NOMO-1 treated with DMSO at 0.1 percent for 48 hours (cell line): Measurements from ENCODE around the gene RPL31.
"Not testable (repeated sequence)": the region's sequence is repeated elsewhere in the genome, so short reads cannot be mapped to it uniquely, and the experiment has no call there.

Source experiments
- DNase-seq: peaks from one replicate; lab custom pipeline; 2025; ENCODE audit not compliant: unreplicated experiment; lab: John Stamatoyannopoulos, UW

Gene RPL31

GRCh38 chr2:101023327-101024107, 21.4 kb downstream of the RPL31 start:
- no peak for DNase-seq

DNA sequence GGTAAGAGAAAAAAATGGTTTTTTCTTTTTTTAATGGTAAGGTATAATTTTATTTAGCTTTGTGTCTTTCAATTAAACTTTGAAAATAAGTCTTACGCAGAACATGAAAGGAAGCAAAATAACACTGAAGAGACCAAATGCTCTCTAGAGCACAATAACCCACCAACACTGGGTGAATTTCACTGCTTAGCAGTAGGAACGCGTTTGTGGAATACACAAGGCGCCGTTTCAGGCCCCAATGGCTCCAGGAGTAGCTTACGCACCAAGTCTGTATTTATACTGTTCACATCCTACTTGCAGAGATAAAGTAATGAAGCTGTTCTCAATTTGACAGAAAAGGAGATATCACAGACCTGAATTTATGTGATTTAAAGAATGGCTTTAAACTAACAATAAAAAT, 23.5 kb downstream of the RPL31 start:
- no peak for DNase-seq

GRCh38 chr2:101026253-101026701, 24.2 kb downstream of the RPL31 start:
- DNase-seq: no peak

- DNase-seq: no peak
These were observed 24.9 kb downstream of the RPL31 start for GRCh38 chr2:101026923-101027469.

DNA sequence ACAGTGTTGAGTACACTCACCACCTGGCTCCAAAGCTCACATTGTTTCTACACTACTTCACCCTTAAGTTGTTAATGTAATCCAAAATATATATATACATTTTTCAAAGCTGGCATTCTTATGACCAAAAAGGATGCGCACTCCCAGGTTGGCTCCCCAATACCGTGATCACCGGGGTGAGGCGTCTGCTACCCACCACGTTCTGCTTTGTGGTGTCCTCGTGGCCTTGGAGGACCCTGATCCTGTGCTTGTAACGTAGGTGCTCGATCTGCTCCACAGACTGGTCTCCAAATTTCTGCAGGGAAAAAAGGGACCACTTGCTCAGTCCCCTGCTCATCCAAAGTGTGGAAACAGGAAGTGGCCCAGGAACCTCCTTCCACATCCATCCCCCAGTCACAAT, 25.8 kb downstream of the RPL31 start:
- DNase-seq: no peak

- DNase-seq: peak; percentile 71
These were observed 28.9 kb downstream of the RPL31 start for GRCh38 chr2:101030866-101031554.

- DNase-seq: no peak
These were observed 30.1 kb downstream of the RPL31 start for GRCh38 chr2:101032084-101032776.

- DNase-seq: peak; percentile 30
These were observed 34.5 kb downstream of the RPL31 start for GRCh38 chr2:101036562-101036961.

GRCh38 chr2:101037161-101037755, 35.2 kb downstream of the RPL31 start:
- DNase-seq: no peak

- peak; percentile 91 for DNase-seq
These were observed 36.6 kb downstream of the RPL31 start for GRCh38 chr2:101038455-101039255.

- no peak for DNase-seq
These were observed 38.0 kb downstream of the RPL31 start for GRCh38 chr2:101040072-101040471.

GRCh38 chr2:101040761-101041160, 38.7 kb downstream of the RPL31 start:
- peak; percentile 16 for DNase-seq

GRCh38 chr2:101041413-101041812, 39.3 kb downstream of the RPL31 start:
- peak; percentile 87 for DNase-seq

- DNase-seq: no peak
These were observed 43.2 kb downstream of the RPL31 start for GRCh38 chr2:101045330-101045729.

DNA sequence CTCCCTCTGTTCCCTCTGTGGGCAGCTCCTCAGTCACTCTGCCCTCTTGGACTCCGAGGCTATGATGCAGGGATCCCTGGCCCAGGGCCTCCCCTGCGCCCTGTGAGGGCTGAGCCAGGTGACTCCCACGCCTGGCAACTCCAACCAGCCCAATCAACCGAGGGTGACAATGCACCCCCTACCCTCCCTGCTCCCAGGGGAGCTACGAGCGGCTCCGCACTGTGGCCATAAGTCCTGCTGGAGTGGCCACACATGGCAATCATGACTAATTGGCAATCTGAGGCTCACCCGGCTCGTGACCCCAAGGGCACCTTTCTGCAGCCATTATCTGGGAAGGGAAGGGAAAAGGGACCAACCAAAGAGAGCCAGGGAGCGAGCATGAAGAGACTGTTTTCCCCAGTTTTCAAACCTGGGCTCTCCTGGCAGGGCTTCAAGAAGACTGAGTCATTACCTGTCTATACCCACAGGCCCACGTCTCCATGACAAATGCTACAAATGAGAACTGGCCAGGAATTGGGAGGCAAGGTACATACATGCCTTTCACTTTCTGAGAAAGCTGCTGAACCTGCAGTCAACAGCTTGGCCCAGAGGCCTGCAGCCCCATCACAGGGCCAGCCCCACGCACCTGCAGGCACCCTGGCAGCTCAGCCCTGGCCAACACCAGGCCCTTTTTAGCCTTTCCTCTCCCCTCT, 45.1 kb downstream of the RPL31 start:
- DNase-seq: no peak

DNA sequence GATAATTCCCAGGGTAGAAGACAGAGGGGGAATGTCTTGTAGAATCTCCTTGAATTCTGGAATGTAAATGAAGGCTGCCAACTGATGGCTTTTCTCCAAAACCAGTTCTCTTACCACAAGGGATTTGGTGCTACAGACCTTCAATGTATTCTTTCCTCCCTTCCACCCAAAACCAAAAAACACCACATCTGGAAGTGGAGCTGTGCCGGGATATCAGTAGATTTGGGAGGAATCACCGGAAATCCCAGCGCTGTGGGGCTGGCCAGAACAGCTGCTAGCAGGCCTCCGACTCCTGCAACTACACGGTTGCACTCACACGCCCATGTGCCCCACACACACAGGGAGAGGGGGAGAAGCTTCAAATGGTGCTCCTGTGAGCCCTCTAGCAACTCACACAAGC, 45.7 kb downstream of the RPL31 start:
- no peak for DNase-seq

- DNase-seq: no peak
These were observed 46.7 kb downstream of the RPL31 start for GRCh38 chr2:101048756-101049155.

DNA sequence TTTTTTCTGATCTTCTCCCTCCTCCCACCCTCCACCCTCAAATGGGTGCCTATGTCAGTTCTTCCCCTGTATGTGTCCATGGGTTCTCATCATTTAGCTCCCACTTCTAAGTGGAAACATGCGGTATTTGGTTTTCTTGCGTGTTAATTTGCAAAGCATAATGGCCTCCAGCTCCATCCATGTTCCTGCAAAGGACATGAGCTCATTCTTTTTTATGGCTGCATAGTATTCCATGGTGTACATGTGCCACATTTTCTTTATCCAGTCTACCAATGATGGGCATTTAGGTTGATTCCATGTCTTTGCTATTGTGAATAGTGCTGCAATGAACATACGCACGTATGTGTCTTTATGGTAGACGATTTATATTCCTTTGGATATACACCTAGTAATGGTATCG, 48.8 kb downstream of the RPL31 start:
- DNase-seq: not testable (repeated sequence)

- no peak for DNase-seq
These were observed 50.1 kb downstream of the RPL31 start for GRCh38 chr2:101052147-101052546.

DNA sequence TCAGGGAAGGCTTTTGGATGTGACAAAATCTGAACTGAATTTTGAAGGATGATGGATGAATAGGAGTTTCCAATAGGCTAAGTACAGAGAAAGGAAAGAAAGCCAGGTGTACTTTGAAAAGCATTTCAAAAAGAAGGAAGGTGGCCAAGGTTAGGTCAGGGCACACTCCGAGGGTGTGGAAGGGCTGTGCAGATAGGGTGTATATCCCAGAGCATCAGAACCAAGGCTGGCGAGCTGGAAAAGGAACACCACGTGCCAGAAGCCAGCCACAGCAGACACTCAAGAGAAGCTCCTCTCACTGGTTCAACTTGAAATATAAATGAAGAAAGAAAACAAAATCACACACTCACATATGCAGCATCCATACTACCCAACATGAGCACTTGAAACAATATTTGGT, 51.0 kb downstream of the RPL31 start:
- no peak for DNase-seq
